H1 (cell line): ENCODE results near the gene LITAF.

Source experiments
- BACH1 ChIP-seq: IDR thresholded peaks from 2 replicates; pipeline ENCODE4 v1.6.1; 2012; ENCODE audit warnings: low read length, improper control_type of control experiment
- EZH2 ChIP-seq: fragments of 200-600 bp; sonication (generic); IDR thresholded peaks from 2 replicates; pipeline ENCODE4 v1.7.1; 2012; ENCODE audit warnings: low read depth, mild to moderate bottlenecking, moderate library complexity, low read length, inconsistent platforms; ENCODE audit not compliant: severe bottlenecking
- YY1 ChIP-seq: IDR thresholded peaks from 2 replicates; pipeline ENCODE4 v1.6.1; 2011; ENCODE audit warnings: low read depth, mild to moderate bottlenecking, low read length
- TF ChIP-seq, protein P1 (sequence below), 3 experiments: IDR thresholded peaks; 1 replicate in 2 of 3; 2 replicates in 1 of 3; pipeline versions ENCODE4 v1.5.1 to v1.6.1; 2011; ENCODE audit warnings: low read length in 3 of 3, mild to moderate bottlenecking in 3 of 3, inconsistent platforms in 2 of 3, low read depth in 1 of 3, moderate library complexity in 1 of 3; ENCODE audit not compliant: insufficient read depth in 1 of 3; ENCODE audit errors: control extremely low read depth in 1 of 3

DNA sequence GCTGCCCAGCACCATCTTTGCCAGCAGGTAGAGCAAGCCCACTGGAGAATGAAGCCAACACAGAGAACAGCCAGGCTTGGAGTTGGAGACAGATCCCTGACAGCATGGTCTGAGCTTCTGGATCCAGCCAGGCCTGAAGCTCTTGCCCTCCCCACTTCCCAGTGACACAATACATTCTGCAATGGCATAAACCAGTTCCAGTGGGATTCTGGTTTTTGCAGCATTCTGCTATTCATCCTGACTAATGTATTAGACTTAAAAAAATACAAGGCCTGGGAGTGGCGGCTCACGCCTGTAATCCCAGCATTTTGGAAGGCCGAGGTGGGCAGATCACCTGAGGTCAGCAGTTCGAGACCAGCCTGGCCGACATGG, 40.6 kb upstream of the LITAF start:
- TF ChIP-seq YY1 (no peak), BACH1 (no peak), EZH2 (no peak)
- TF ChIP-seq, protein P1, sequence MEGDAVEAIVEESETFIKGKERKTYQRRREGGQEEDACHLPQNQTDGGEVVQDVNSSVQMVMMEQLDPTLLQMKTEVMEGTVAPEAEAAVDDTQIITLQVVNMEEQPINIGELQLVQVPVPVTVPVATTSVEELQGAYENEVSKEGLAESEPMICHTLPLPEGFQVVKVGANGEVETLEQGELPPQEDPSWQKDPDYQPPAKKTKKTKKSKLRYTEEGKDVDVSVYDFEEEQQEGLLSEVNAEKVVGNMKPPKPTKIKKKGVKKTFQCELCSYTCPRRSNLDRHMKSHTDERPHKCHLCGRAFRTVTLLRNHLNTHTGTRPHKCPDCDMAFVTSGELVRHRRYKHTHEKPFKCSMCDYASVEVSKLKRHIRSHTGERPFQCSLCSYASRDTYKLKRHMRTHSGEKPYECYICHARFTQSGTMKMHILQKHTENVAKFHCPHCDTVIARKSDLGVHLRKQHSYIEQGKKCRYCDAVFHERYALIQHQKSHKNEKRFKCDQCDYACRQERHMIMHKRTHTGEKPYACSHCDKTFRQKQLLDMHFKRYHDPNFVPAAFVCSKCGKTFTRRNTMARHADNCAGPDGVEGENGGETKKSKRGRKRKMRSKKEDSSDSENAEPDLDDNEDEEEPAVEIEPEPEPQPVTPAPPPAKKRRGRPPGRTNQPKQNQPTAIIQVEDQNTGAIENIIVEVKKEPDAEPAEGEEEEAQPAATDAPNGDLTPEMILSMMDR (IDR thresholded peaks at IDR 0.05; ENCODE audit: control extremely low read depth in 1 of 3, insufficient read depth in 1 of 3, low read depth in 1 of 3, low read length in 3 of 3), result no peak
